Lung (tissue), 12 donors: ENCODE results near the gene CDH13. TPM values are rescaled to one million over a fixed set of nuclear protein-coding genes. Genes with fewer than 3 reads are reported as not detected.

ENCODE experiments used
- ATAC-seq: fragments of 200-7000 bp; cut with Tn5 transposase; one replicate; pipeline ENCODE4 v1.9.1; 2020; ENCODE audit warnings: moderate number of reproducible peaks; ENCODE audit not compliant: insufficient read depth, low FRiP score
- DNase-seq, 3 donors: peaks; one replicate each; pipeline ENCODE4 v3.0.0-alpha.2; 2013 to 2017
- H3K27ac ChIP-seq, 2 donors: one replicate each; pipeline ENCODE4 v1.5.1; 2013; ENCODE audit warnings: mild to moderate bottlenecking in 2 of 2, moderate library complexity in 2 of 2, control low read depth in 1 of 2, inconsistent platforms in 1 of 2, low read depth in 1 of 2, low read length in 1 of 2
- H3K27me3 ChIP-seq, 3 donors: one replicate each; pipeline ENCODE4 v1.5.1; 2013; ENCODE audit warnings: low read length in 2 of 3; ENCODE audit not compliant: control insufficient read depth in 3 of 3, insufficient read depth in 3 of 3
- H3K36me3 ChIP-seq, 4 donors: one replicate each; pipeline ENCODE4 v1.5.1; 2013; ENCODE audit warnings: low read length in 4 of 4, mild to moderate bottlenecking in 1 of 4, moderate library complexity in 1 of 4; ENCODE audit not compliant: control insufficient read depth in 4 of 4, insufficient read depth in 4 of 4
- H3K4me1 ChIP-seq, 5 donors: one replicate each; pipeline ENCODE4 v1.5.1; 2013; ENCODE audit warnings: low read length in 5 of 5, mild to moderate bottlenecking in 2 of 5, moderate library complexity in 1 of 5; ENCODE audit not compliant: control insufficient read depth in 5 of 5, insufficient read depth in 5 of 5
- H3K4me3 ChIP-seq: one replicate; pipeline ENCODE4 v1.5.1; 2013; ENCODE audit warnings: mild to moderate bottlenecking, control low read depth, moderate library complexity
- H3K9ac ChIP-seq, 2 donors: one replicate each; pipeline ENCODE4 v1.5.1; 2013; ENCODE audit warnings: low read length in 2 of 2, control low read depth in 1 of 2; ENCODE audit not compliant: insufficient read depth in 1 of 2
- H3K9me3 ChIP-seq, 4 donors: one replicate each; pipeline ENCODE4 v1.5.1; 2013; ENCODE audit warnings: low read length in 3 of 4, mild to moderate bottlenecking in 1 of 4, moderate library complexity in 1 of 4; ENCODE audit not compliant: control insufficient read depth in 4 of 4, insufficient read depth in 3 of 4
- CTCF ChIP-seq: IDR thresholded peaks from 2 replicates; pipeline ENCODE4 v1.5.1; 2012; ENCODE audit warnings: mild to moderate bottlenecking; ENCODE audit errors: control extremely low read depth, extremely low read depth
- WGBS, 2 donors: extraction: QIAGEN DNeasy Blood & Tissue Kit; methylation state at CpG; one replicate each; pipeline ENCODE4 v1.1.7; 2013; 5-methylcytosine and 5-hydroxymethylcytosine counted together
- polyA plus RNA-seq, 2 donors: library from polyadenylated mRNA; stranded (reverse); fragments of 200-250 nt; gene quantifications; one replicate each; pipeline ENCODE4 v1.2.1, GENCODE V29; 2013
- total RNA-seq, 2 donors: library from RNA; depleted of rRNA in 1 of 2; stranded (reverse); fragments of >200 nt in 1 of 2; gene quantifications; one replicate each; pipeline ENCODE4 v1.2.1, GENCODE V29; 2014 to 2021
- donor health status: control.
- donor health status: control.
- donor health status: Bipolar disorder and iron deficiency.
- donor health status: healthy.
- donor health status: DM: yes; HTN: yes; CAD: no.

Gene CDH13
- total and polyA plus RNA-seq, 4 donors = 2.1 to 12.3 (median 7.3) TPM

GRCh38 chr16:83393196-83393981, 766.6 kb downstream of the CDH13 start:
- no peak for ATAC-seq
- no peak overlapping the region for H3K27ac ChIP-seq

GRCh38 chr16:83397601-83398291, 771.0 kb downstream of the CDH13 start:
- DNase-seq (no peak), ATAC-seq (no peak)
- H3K36me3 ChIP-seq = no peaks in the 10 kb centered on the region
- H3K27ac ChIP-seq = no peak overlapping the region
- H3K9ac ChIP-seq = no peak overlapping the region
- TF ChIP-seq CTCF = no peak
- WGBS, 2 donors = 86 to 90% methylated on average over 4 of the region's 4 CpGs
- H3K27me3 ChIP-seq = peaks cover 0 to 3% (median 0%) of the 10 kb centered on the region in 3 donors
- peaks cover 0 to under 1% (median 0%) of the 10 kb centered on the region in 5 donors for H3K4me1 ChIP-seq
- no peak overlapping the region for H3K4me3 ChIP-seq
- H3K9me3 ChIP-seq = peaks cover 0 to 2% (median 0%) of the 10 kb centered on the region in 4 donors

More at GRCh38 chr16:83393196-83393981, 766.6 kb downstream of the CDH13 start:
- H3K4me1 ChIP-seq = peaks cover 0 to 7% (median 0%) of the 10 kb centered on the region in 5 donors
- WGBS, 2 donors = 44 to 59% methylated on average over 6 of the region's 6 CpGs
- no peak overlapping the region for H3K9ac ChIP-seq
- H3K9me3 ChIP-seq = peaks cover 0 to 2% (median 0%) of the 10 kb centered on the region in 4 donors
- TF ChIP-seq CTCF = no peak
- H3K36me3 ChIP-seq = no peaks in the 10 kb centered on the region
- peaks cover 0 to 3% (median 0%) of the 10 kb centered on the region in 3 donors for H3K27me3 ChIP-seq
- no peak overlapping the region for H3K4me3 ChIP-seq
- no peak for DNase-seq

GRCh38 chr16:83400234-83400633, 773.5 kb downstream of the CDH13 start:
- Histone ChIP-seq H3K9ac (no peak overlapping the region), H3K4me3 (no peak overlapping the region), H3K27me3 (peaks cover 0 to 3% (median 0%) of the 10 kb centered on the region in 3 donors), H3K4me1 (peaks cover 0 to 4% (median 0%) of the 10 kb centered on the region in 5 donors), H3K27ac (no peak overlapping the region), H3K36me3 (no peaks in the 10 kb centered on the region), H3K9me3 (peaks cover 0 to 2% (median 0%) of the 10 kb centered on the region in 4 donors)
- 45 to 52% methylated on average over 4 of the region's 4 CpGs for WGBS, 2 donors
- no peak for ATAC-seq
- no peak for DNase-seq
- TF ChIP-seq CTCF = no peak
